ENCODE data around the gene TMEM62.

DNA sequence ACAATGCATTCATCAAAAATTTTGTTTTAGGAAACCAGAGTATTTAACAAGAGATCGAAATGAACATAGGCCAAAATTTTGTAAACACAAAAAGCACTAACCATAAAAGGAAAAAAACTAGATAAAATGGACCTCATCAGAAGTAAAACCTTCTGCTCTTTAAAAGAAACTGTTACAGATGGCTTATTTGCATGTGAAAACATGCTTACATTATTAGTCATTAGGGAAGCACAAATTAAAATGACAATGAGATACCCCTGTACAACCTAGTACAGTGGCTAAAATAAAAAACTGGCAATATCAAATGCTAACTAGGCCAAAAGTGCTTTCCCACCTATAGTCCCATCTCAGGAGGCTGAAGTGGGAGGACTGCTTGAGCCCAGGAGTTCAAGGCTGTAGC lies 46.8 kb upstream of the TMEM62 start:
- no peak for TF ChIP-seq ZBTB7A (IDR thresholded peaks at IDR 0.05; ENCODE audit: borderline replicate concordance, control insufficient read depth, low read depth, low read length)
- no peak for TF ChIP-seq SMARCE1 (IDR thresholded peaks at IDR 0.05)
- TF ChIP-seq, protein P1, sequence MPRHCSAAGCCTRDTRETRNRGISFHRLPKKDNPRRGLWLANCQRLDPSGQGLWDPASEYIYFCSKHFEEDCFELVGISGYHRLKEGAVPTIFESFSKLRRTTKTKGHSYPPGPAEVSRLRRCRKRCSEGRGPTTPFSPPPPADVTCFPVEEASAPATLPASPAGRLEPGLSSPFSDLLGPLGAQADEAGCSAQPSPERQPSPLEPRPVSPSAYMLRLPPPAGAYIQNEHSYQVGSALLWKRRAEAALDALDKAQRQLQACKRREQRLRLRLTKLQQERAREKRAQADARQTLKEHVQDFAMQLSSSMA (CRISPR knock-in tag; IDR thresholded peaks at IDR 0.05): no peak
- no peak for TF ChIP-seq SETDB1 (IDR thresholded peaks at IDR 0.05; ENCODE audit: low read length)
- TF ChIP-seq ZNF41 (CRISPR knock-in tag; conservative IDR thresholded peaks at IDR 0.05): no peak
- no peak for TF ChIP-seq ZNF695 (CRISPR knock-in tag; IDR thresholded peaks at IDR 0.05)
- TF ChIP-seq FOSL1 (tag; conservative IDR thresholded peaks at IDR 0.05): no peak
- TF ChIP-seq, protein P2, sequence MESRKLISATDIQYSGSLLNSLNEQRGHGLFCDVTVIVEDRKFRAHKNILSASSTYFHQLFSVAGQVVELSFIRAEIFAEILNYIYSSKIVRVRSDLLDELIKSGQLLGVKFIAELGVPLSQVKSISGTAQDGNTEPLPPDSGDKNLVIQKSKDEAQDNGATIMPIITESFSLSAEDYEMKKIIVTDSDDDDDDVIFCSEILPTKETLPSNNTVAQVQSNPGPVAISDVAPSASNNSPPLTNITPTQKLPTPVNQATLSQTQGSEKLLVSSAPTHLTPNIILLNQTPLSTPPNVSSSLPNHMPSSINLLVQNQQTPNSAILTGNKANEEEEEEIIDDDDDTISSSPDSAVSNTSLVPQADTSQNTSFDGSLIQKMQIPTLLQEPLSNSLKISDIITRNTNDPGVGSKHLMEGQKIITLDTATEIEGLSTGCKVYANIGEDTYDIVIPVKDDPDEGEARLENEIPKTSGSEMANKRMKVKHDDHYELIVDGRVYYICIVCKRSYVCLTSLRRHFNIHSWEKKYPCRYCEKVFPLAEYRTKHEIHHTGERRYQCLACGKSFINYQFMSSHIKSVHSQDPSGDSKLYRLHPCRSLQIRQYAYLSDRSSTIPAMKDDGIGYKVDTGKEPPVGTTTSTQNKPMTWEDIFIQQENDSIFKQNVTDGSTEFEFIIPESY (CRISPR knock-in tag; IDR thresholded peaks at IDR 0.05): no peak

Data from K562 (cell line).